Cardiac fibroblast (primary cell): ENCODE measurements around the gene CRYZ.
A peak's percentile ranks its signal among the peaks of the same experiment; 100 is the strongest.
"Not testable (repeated sequence)": the region's sequence is repeated elsewhere in the genome, so short reads cannot be mapped to it uniquely, and the experiment has no call there.

ENCODE experiments used
- DNase-seq, 2 donors: peaks; one replicate each; pipeline versions ENCODE4 v3.0.0 to v3.0.0-alpha.2; 2010; ENCODE audit warnings: low read depth in 2 of 2
- H3K4me3 ChIP-seq, 2 donors: replicated peaks in 1 of 2; 1 replicate in 1 of 2; 2 replicates in 1 of 2; pipeline ENCODE4 v1.5.1; 2011; ENCODE audit warnings: low read depth in 2 of 2, low read length in 2 of 2, mild to moderate bottlenecking in 2 of 2, moderate library complexity in 1 of 2
- TF ChIP-seq, protein P1 (sequence below): IDR thresholded peaks from one replicate; pipeline ENCODE4 v1.5.1; 2011; ENCODE audit warnings: low read depth, mild to moderate bottlenecking, low read length, inconsistent platforms

CRYZ gene

DNA sequence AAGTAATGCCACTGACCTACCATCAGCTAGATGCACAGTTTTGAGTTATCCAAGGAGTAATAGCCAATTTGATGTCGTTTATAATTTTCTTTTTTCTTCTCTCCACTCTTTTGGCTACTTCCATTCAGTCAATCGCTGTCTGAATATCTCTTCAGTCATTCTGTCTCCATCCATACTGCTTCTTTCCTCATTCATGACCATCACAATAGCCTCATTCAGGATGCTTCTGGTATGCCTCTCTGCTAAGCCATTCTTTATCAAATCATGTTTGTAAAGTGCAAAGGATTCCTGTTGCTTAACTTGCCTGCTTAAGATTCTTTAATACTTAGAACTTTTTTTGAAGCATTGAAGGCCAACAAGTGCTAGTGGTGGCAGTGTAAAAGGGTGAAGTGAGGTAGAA lies 20.3 kb upstream of the CRYZ start:
- H3K4me3 ChIP-seq, result no peak overlapping the region
- TF ChIP-seq, protein P1, sequence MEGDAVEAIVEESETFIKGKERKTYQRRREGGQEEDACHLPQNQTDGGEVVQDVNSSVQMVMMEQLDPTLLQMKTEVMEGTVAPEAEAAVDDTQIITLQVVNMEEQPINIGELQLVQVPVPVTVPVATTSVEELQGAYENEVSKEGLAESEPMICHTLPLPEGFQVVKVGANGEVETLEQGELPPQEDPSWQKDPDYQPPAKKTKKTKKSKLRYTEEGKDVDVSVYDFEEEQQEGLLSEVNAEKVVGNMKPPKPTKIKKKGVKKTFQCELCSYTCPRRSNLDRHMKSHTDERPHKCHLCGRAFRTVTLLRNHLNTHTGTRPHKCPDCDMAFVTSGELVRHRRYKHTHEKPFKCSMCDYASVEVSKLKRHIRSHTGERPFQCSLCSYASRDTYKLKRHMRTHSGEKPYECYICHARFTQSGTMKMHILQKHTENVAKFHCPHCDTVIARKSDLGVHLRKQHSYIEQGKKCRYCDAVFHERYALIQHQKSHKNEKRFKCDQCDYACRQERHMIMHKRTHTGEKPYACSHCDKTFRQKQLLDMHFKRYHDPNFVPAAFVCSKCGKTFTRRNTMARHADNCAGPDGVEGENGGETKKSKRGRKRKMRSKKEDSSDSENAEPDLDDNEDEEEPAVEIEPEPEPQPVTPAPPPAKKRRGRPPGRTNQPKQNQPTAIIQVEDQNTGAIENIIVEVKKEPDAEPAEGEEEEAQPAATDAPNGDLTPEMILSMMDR, result no peak
- no peak for DNase-seq

DNA sequence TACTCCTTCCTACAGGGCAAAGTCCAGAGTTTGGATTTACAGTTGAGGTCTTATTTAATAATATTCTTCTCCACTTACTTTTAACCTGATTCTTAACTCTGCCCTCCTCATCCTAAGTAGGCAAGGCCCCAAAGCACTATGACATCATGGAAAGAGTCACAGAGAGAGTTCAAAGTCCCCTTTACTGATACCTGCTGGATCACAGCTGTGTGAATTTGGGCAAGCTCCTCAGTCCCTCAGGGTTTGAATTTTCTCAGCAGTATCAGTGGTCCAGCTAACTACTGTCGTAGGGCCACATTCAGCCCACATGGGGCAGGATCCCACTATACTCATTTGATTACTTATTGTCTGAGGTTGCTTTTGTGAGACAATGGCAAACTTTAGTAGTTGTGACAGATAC lies 16.1 kb upstream of the CRYZ start:
- DNase-seq, result no peak
- TF ChIP-seq, protein P1, result no peak
- no peak overlapping the region for H3K4me3 ChIP-seq

DNA sequence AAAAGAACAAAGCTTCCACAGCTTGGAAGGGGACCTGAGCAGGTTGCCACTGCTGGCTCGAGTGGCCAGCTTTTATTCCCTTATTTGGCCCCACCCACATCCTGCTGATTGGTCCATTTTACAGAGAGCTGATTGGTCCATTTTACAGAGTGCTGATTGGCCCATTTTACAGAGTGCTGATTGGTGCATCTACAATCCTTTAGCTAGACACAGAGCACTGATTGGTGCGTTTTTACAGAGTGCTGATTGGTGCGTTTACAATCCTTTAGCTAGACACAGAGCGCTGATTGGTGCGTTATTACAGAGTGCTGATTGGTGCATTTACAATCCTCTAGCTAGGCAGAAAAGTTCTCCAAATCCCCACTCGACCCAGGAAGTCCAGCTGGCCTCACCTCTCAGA lies 12.4 kb upstream of the CRYZ start:
- not testable (repeated sequence) for DNase-seq, H3K4me3 ChIP-seq

DNA sequence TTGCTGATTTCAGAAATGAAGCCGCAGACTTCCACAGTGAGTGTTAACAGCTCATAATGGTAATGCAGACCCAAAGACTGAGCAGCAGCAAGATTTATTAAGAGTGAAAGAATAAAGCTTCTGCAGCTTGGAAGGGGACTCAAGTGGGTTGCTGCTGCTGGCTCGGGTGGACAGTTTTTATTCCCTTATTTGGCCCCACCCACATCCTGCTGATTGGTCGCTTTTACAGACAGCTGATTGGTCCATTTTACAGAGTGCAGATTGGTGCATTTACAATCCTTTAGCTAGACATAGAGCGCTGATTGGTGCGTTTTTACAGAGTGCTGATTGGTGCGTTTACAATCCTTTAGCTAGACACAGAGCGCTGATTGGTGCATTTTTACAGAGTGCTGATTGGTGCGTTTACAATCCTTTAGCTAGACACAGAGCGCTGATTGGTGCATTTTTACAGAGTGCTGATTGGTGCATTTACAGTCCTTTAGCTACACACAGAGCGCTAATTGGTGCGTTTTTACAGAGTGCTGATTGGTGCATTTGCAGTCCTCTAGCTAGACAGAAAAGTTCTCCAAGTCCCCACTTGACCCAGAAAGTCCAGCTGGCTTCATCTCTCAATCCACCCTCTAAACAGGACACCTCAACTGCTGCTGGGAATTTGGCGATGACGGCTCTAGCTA lies 7.6 kb upstream of the CRYZ start:
- H3K4me3 ChIP-seq, DNase-seq: not testable (repeated sequence)

DNA sequence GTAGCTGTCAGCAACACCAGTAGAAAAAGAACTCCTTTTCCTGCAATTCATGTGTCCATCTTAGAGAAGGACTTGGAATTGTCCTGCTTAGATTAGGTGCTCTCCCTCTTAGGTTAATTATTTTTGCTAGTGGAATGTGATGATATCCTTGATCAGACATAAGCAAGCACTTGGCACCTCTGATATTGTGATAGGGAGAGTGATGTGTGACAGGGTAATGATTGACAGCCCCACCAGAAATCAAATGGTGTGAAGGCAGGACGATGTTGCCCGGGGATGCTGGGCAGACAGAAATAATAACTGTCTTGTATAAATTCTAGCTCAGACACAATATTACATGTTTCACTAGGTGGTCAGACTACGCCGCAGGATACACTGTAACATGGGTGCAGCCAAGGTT lies 4.5 kb upstream of the CRYZ start:
- TF ChIP-seq, protein P1, result no peak
- no peak for DNase-seq
- H3K4me3 ChIP-seq, result no peak overlapping the region

DNA sequence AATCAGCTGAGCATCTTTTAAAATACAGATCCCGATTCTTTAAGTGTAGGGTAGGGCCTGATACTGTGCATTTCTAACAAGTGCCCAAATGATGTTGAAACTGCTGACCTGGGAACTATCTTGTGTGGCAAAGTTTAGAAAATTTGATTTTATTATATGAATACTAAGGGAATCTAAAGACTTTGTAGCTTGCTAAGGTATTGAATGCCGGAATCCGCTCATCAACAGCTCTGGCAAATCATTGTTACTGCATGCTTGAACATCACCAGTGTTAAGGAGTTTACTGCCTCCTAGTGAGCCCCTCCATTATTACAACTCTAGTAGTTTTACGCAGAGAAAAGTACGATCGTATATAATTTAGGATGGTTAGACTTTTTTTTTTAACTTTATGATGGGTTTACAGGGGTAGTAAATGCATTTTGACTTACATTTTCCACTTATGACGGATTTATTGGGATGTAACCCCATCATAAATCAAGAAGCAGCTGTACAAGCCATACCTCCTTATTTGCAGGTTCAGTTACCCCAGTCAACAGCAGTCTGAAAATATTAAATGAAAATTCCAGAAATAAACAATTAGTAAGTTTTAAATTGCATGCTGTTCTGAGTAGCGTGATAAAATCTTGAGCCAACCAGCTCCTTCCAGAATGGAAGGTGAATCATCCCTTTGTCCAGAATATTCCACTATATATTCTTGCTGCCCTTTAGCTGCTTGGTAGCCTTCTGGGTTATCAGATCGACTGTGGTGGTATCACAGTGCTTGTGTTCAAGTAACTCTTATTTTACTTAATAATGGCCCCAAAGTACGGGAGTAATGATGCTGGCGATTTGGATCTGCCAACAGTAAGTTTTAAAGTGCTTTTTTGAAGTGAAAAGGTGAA lies 994 bp upstream of the CRYZ start:
- DNase-seq, result peak; percentile 84 to 85
- TF ChIP-seq, protein P1, result peak; percentile 77
- H3K4me3 ChIP-seq, result peak overlapping the region; percentile 68 to 75

DNA sequence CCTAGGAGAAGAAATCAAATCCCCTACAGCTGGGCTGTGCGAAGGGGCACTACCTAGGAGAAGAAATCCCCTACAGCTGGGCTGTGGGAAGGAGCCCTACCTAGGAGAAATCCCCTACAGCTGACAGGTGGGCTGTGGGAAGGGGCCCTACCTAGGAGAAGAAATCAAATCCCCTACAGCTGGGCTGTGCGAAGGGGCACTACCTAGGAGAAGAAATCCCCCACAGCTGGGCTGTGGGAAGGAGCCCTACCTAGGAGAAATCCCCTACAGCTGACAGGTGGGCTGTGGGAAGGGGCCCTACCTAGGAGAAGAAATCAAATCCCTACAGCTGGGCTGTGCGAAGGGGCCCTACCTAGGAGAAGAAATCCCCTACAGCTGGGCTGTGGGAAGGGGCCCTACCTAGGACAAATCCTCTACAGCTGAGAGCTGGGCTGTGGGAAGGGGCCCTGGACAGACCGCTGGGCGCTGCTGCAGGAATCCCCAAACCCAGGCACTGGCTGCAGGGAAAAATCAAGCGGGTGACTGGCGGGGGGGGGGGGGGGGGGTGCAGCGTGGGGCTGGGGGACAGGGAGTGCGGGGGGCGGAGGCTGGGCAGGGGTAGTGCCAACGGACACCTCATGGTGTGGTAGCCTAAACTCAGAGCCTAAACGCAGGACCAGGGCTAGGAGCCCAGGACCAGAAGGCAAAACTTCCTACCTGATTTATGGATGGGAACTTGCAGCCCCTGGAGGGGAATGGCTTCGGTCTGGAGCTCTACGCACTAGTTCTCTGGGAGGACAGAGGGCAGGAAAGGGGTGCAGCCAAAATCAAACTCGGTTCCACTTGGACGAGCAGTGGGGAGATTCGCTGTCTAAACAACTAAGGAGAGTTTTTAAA lies 541 bp downstream of the CRYZ start:
- DNase-seq, result not testable (repeated sequence)

More for the DNA sequence above, 541 bp downstream of the CRYZ start:
- peak overlapping the region; percentile 68 to 75 for H3K4me3 ChIP-seq
